GM12891 (cell line): ENCODE measurements around the gene UFD1.

ENCODE experiments used
- DNase-seq: peaks from one replicate; pipeline ENCODE4 v3.0.0; 2011; ENCODE audit warnings: low spot score; ENCODE audit not compliant: insufficient read length
- FAIRE-seq: peaks from 2 replicates; lab custom pipeline; 2011; peaks lifted over from hg19 to GRCh38; lab: Jason Lieb, UNC
- PAX5 ChIP-seq: IDR thresholded peaks from 2 replicates; pipeline ENCODE4 v1.6.1; 2011; ENCODE audit warnings: low read length, moderate library complexity, mild to moderate bottlenecking; ENCODE audit not compliant: insufficient read depth, severe bottlenecking
- POLR2A ChIP-seq: IDR thresholded peaks from 2 replicates; pipeline ENCODE4 v1.6.1; 2011; ENCODE audit warnings: low read depth, low read length, control low read depth
- POLR2AphosphoS5 ChIP-seq: IDR thresholded peaks from 2 replicates; pipeline ENCODE4 v1.6.1; 2011; ENCODE audit warnings: low read depth, low read length, control low read depth
- POU2F2 ChIP-seq: IDR thresholded peaks from 2 replicates; pipeline ENCODE4 v1.6.1; 2011; ENCODE audit warnings: low read depth, mild to moderate bottlenecking, control low read depth, low read length, moderate library complexity
- SPI1 ChIP-seq: IDR thresholded peaks from 2 replicates; pipeline ENCODE4 v1.6.1; 2011; ENCODE audit warnings: low read depth, low read length, control low read depth
- TAF1 ChIP-seq: IDR thresholded peaks from 2 replicates; pipeline ENCODE4 v1.6.1; 2011; ENCODE audit warnings: low read depth, low read length, control low read depth

Gene UFD1

GRCh38 chr22:19411690-19412045, 67.3 kb downstream of the UFD1 start:
- no peak for DNase-seq
- no peak for FAIRE-seq
- no peak for TF ChIP-seq POU2F2
- no peak for TF ChIP-seq SPI1
- TF ChIP-seq TAF1: no peak
- TF ChIP-seq PAX5: no peak
- TF ChIP-seq POLR2AphosphoS5: no peak
- no peak for TF ChIP-seq POLR2A

- FAIRE-seq: no peak
- no peak for DNase-seq
- no peak for TF ChIP-seq PAX5
- TF ChIP-seq POLR2A: no peak
- no peak for TF ChIP-seq TAF1
- TF ChIP-seq POLR2AphosphoS5: no peak
- TF ChIP-seq POU2F2: no peak
- TF ChIP-seq SPI1: no peak
These were observed 67.9 kb downstream of the UFD1 start for GRCh38 chr22:19410941-19411689.

GRCh38 chr22:19407649-19408606, 71.1 kb downstream of the UFD1 start:
- FAIRE-seq (no peak), DNase-seq (no peak)
- TF ChIP-seq TAF1: no peak
- no peak for TF ChIP-seq POU2F2
- TF ChIP-seq SPI1: no peak
- no peak for TF ChIP-seq POLR2A
- TF ChIP-seq PAX5: no peak
- no peak for TF ChIP-seq POLR2AphosphoS5

GRCh38 chr22:19406846-19407245, 72.1 kb downstream of the UFD1 start:
- DNase-seq: no peak
- TF ChIP-seq PAX5 (no peak), POU2F2 (no peak), SPI1 (no peak), POLR2AphosphoS5 (no peak), POLR2A (no peak), TAF1 (no peak)
- no peak for FAIRE-seq

- TF ChIP-seq PAX5: no peak
- no peak for TF ChIP-seq TAF1
- TF ChIP-seq POLR2A: no peak
- no peak for TF ChIP-seq SPI1
- no peak for TF ChIP-seq POU2F2
- TF ChIP-seq POLR2AphosphoS5: no peak
- no peak for DNase-seq
- no peak for FAIRE-seq
These were observed 72.6 kb downstream of the UFD1 start for GRCh38 chr22:19406281-19406811.

GRCh38 chr22:19405652-19406051, 73.3 kb downstream of the UFD1 start:
- FAIRE-seq (no peak), DNase-seq (no peak)
- TF ChIP-seq POLR2AphosphoS5 (no peak), POU2F2 (no peak), SPI1 (no peak), PAX5 (no peak), POLR2A (no peak)

GRCh38 chr22:19405133-19405532, 73.9 kb downstream of the UFD1 start:
- DNase-seq (no peak), FAIRE-seq (peak; percentile 33)
- TF ChIP-seq POU2F2: no peak
- no peak for TF ChIP-seq SPI1
- TF ChIP-seq POLR2A: no peak
- TF ChIP-seq TAF1: no peak
- no peak for TF ChIP-seq POLR2AphosphoS5
- no peak for TF ChIP-seq PAX5

GRCh38 chr22:19404676-19405075, 74.3 kb downstream of the UFD1 start:
- no peak for TF ChIP-seq SPI1
- TF ChIP-seq POU2F2: no peak
- no peak for TF ChIP-seq POLR2AphosphoS5
- TF ChIP-seq POLR2A: no peak
- TF ChIP-seq TAF1: no peak
- TF ChIP-seq PAX5: no peak

GRCh38 chr22:19402642-19403191, 76.3 kb downstream of the UFD1 start:
- TF ChIP-seq PAX5: no peak
- TF ChIP-seq POU2F2: no peak
- TF ChIP-seq SPI1: no peak
- TF ChIP-seq TAF1: no peak
- TF ChIP-seq POLR2AphosphoS5: no peak
- no peak for TF ChIP-seq POLR2A
- DNase-seq (no peak), FAIRE-seq (no peak)

More at GRCh38 chr22:19404676-19405075, 74.3 kb downstream of the UFD1 start:
- FAIRE-seq (no peak), DNase-seq (no peak)
